ENCODE data around the gene SH3RF3.

Gene SH3RF3

DNA sequence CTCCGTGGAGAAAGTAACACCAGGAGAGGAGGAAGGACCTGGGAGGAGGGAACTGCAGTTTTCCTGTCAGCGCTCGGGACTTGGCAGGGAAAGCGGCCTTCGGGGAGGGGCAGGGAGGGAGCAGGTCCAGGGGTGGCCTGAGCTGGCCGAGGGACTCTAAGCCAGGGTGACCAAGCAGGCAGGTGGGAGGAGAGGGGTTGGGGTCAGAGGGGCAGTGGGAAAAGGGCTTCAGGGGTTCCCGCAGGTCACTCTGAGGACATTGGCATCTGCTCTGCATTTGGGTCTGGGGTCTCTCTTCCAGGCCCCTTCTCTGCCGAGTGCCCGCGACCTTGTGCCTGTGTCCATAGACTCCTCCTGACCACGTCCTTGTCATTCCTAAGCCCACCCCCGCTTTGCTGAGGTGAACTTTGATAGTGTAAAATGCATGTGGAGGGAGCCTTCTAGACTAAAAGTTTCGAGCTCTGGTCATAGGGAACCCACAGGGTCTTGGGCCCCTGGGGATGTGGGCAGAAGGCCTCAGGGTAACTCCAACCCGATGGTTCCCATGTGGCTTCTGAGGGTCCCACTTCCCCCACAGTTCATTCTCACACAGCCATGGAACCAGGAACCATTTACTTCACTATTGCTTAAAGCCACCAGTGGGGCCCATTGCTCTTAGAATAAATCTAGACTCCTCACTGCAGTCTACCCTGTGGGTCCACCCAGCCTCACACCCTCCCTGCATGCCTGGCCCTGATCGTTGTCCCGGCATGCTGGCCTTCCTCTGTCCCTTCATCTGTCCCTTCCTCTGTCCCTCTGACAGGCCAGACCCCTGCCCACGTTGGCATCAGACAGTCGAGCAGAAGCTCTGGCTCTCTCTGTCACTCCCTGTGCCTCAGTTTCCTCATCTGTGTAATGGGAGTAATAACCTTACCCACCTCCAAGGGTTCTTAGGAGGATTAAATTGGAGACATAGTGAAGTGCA lies 255.6 kb downstream of the SH3RF3 start:
- DNase-seq: no peak

DNA sequence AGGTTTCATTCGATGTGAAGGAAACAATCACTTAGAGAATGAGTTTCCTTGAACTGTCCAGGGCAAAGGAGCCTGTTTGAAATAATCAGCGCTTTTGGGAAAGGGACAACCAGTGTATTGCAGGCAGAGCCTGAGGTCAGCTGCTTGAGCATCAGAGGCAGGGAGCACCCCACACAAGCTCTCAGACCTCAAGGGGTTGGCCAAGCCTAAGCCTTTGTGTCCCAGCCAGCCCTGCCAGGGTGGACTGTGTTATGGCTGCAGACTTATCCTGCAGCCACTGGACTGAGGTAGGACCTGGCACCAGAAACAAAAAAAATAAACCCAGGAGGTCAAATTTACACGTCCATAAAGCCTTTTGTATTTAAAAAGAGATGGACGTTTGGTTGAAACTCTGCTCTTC lies 256.5 kb downstream of the SH3RF3 start:
- no peak for DNase-seq

DNA sequence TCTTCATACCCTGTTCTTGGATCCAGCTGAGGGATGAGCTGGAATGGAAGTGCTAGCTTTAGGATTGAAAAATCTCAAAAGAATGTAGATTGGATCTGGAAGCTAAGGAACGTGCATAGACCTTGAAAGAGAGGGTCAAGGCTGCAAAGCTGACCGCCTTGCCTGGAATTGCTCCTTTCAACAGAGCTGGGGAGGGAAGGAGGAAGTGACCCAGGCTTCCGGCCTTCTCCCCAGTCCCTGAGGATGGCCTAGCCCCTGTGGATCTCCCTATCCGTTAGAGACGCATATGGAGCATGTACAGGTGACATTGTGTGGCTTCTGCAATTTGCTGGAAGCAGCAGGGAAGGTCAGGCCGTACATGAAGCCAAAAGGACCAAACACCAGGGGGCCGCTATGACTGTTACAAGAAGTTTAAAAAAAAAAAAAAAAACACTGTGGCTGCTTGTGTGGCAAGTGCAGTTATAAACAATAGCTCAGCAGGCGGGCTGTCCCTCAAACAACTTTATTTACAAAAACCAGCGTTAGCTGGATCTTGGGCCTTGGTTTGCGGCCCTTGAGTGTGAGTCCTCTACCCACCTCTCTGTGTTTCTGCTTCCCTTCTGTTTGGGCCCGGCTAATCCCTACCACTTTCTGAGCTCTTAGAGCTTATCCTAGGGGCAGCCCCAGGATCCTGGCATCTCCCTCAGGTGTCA lies 257.1 kb downstream of the SH3RF3 start:
- no peak for DNase-seq

DNA sequence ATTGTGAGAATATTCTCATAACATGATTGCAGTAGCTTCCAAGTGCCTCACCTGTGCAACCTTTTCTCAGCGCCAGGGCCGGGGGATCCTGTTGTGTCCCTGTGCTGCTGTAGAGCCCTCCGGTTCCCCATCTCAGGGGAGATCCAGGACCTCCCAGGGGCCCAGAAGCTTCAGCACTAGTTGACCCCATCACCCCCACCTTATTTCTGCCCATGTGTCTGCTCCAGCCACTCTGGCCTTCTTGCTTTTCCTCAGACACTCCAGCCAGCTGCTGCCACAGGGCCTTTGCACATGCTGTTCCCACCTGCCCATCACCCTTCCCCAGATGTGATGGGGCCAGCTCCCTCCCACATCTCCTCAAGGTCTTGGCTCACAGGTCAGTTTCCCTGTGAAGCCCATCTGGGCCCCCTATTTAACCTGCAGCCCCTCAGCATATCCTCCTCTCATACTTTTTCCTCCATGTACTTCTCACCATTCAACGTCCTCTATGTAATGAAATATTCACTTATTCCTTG lies 258.3 kb downstream of the SH3RF3 start:
- no peak for DNase-seq

DNA sequence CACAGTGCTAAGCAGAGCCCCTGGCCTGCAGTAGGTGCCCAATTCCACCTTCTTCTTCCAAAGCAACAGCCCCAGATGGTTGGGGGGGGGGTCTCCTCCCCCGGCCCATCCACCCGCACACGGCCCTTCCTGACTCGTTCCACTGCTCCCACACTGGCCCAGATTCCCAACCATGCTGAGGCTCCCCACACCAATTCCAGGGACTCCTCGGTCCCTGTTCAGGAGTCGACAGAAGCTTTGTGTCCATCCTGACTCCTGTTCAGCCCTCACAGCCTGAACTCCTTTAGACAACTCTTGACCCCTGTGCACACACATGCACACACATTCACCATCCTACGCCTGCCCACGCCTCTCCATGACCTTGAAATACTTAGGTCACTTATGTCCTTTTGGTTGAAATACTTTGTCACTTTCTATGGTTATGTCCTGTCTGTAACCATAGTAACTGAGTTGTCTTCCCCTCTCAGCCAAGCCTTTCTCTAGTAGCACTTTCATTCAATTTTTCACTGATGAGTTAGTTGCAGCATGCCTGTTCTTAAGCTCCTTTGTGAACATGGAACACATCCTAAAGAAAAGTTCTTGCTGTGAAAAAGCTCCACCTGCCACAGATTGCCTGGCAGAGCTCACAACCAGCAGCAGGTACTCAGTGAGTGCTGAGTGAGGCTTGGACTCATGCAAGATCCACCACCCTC lies 258.9 kb downstream of the SH3RF3 start:
- no peak for DNase-seq

DNA sequence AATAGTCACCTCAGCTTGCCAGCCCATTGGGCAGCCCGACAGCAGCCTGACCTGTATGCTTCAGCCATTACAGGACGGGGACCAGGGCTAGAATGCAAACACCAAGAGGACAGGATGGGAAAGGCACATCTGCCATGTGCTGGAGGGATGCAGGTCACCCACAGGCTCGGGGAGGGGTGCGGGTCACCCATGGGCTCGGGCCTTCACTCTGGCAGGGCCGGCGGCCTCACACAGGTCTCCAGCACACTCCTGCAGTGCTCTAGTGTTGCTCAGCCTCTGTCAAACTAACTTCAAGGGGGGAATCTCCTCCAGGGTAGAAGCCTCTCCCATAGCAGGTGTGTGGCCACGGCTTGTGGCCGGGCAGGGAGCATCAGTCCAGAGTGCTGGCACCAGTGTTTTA lies 262.2 kb downstream of the SH3RF3 start:
- DNase-seq: no peak

DNA sequence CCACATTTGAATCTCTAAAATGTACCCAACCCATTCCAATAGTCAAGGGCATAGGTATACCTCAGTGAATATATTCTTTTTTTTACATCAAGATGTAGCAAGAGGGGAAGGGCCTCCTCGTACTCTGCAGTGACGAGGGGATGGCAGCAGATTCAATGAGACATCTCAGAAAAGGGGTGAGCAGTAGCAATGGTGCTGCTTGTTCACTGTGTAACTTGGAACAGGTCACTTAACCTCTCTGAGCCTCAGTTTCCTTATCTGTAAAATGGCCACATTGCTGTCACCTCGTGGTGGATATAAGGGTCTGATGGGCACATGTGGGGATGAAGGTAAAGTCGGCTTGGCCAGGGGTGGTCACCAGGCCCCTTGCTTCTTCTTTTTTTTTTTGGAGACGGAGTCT lies 263.1 kb downstream of the SH3RF3 start:
- no peak for DNase-seq

DNA sequence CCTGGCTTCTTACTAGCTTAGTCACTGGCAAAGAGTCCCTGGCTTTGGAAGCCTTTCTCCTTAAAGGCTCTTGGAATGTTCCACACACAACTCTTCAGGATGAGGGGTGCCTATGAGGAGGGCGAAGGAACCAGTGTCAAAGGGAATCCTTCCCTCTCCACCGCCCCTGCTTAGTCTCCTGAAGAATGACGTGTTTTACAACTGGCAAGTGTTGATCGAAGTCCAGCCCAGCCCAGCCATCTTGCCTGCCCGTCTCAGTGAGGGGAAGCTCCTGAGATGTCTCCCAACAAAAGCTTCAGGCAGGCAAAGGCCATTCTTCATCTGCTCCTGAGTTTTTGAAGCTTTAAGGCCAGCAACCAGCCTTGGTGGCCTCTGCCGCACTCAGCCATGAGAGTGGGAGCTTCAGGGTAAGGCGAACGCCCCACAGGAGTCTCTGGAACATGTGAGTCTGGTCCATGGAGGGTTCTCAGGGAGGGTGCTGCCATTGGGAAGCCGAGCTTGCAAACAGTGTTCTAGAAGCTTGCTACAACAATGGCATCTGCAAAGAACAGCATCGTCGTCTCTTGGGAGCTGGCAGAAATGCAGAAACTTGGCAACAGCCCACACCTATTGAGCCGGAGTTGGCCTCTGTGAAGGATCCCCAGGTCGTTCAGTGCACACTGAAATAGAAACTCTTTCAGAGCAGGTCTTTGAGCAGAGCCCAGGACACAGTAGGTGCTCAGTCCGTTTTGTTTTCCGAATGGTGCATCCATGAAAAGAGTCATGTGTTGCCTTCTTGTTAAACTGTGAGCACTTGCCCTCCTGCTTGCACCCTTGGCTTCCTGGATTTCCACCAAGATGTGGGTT lies 264.0 kb downstream of the SH3RF3 start:
- no peak for DNase-seq

DNA sequence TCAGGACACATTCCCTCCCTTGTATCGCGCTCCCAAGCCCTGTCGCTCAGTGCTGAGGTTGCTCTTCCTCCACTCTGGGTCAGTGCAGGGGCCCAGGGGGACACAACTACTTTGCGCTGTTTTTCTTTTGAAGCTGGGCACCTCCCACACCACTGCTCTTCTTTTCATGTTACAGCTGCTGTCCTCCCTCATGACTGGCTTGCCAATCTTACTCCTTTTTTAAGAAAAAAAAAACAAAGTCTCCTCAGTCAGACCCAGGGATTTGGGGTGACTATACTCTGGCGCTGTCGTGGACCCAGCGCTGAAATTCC lies 264.6 kb downstream of the SH3RF3 start:
- DNase-seq: no peak

DNA sequence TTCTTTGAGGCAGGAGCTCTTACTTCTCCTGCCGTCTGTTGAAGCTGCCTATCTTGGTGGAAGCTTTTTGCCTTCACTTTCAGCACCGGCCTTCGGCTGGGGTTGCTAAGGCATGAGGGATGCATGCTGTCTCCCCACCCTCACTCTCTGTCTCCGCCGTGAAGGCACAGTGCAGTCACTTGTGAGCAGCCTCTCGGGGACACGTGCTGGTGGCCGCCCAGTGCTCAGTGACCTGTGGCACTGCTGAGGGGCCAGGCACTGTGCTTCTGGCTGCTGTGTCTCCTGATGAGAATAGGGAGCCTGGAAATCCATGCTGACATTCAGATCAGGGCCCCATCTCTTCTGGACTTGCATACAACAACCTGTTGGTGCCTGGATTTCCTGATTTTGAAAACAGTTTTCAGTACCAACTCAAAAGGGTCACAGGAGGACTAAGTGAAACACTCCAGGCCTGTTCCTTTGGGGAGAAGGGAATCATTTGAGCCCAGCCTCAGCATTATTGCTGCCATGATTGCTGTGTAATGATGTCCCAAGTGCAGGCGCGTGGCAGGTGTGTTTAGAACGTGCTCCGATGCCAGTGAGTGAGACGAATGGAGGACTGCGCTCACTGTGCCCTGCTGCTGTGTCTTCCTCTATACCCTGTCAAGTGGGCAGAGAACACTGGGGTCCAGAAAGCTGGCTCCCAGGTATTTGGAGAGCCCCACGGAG lies 266.6 kb downstream of the SH3RF3 start:
- DNase-seq: no peak

DNA sequence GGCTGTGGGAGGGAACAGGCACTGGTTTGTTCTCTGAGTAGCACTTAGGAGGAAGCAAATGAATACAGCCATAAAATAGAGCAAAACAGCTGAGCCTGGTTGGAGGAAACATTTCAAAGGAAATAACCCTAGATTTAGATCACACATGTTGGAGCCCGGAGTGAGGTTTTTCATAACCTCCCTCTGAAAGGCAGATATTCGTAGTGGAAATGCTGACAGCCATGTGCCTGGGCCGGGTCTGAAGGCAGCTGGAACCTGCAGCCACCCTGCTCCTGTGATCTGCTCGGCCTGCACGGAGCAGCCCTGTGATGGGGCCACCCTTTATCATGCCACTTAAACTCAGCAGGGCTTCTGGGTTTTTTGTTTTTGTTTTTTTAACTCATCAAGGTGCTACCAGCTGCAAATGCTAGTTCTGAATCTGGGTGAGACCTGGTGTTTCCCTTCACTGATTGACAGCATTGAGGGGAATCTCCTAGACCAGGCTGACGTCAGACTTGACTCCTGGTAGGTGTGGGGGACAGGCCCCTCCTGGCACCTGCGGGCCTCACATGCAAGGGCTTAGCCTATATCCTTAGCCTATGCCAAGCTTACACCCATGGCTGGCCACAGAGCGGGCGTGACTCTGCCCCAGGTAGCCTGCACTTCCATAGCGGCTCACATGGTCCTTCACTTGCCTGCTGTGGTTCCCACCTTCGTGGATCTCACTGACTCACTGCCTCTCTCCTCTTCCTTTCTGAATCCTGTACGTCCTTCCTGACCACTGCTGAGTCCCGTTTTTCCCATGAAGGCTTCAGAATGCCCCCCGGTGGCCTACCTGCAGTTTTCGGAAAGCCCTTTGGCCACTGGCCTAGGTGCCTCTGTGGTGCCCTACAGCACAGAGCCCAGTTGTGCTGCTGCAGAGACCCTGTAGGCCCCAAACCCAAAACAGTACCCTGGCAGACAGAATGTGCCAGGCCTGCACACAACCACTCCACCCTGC lies 267.5 kb downstream of the SH3RF3 start:
- no peak for DNase-seq

DNA sequence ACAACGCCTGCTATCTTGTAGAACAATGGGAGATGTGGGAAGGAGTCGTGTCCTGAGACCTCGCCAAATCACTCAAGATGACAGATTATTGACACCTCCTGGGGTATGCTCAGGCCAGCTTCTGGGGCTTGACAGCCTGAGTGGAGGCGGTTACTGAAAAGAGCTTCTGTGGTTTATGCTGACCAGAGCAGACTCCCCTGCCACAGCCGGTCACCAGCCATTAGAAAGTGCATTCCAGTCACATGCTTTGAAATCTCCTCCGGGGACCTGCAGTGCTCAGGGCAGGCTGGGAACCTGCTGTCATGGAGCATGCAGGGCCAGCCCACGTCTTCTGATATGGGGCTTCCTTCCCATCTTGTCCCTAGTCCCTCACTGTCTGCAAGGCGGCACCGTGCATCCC lies 268.9 kb downstream of the SH3RF3 start:
- DNase-seq: no peak

DNA sequence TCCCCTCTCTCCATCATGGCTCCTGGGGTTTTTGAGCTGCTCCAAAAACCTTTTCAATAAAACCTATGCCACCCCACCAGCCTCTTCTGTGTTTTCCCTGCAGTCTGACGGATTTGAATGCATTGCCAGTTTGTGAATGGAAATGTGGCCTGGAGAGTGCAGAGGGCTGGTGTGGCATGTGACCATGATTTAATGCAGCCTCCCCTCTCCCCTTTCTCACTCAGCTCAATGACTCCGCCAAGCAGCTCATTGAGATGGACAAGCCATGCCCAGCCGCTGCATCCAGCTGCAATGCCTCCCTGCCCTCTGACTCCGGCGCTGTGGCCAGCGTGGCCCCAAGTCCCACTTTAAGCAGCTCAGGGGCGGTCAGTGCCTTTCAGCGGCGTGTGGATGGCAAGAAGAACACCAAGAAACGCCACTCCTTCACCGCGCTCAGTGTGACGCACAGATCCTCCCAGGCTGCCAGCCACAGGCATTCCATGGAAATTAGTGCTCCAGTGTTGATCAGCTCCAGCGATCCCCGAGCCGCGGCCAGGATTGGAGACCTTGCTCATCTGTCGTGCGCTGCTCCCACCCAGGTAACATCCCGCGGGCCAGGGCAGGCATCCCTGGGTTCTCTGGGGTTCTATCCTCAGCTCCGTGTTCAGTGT lies 269.5 kb downstream of the SH3RF3 start:
- no peak for DNase-seq

DNA sequence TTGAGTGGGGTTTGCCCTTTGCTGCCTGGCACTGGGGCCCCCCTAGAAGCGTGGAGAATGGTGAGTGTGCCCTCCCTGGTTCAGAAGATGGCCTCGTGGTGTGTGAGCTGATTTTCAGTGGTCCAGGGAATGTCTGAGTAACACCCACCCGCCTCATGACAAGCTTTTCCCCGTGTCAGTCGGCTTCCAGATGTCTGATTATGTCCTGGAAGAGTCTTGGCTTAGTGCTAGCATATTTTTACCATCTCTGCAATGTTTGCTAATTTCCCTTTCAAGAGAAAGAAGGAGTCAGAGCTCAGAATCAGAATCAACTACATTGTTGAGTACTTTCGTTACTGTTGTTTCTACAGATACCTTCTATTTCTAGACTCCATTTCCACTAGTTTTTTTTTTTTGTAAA lies 270.1 kb downstream of the SH3RF3 start:
- DNase-seq: no peak

DNA sequence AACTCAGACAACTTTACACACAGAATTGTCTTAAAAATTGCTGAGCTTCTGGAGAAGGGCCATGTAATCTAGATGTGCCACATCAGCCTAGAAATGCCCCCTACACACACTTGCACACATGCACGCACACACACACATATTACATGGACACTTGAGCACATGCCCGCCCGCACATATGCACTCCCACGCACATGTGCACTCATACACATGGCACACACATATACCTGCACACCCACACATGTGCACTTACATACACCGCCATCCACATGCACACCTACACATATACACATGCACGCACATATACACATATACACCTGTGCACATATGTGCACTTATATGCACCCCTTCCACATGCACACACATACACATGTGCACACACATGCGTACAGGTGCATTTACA lies 271.1 kb downstream of the SH3RF3 start:
- no peak for DNase-seq

DNA sequence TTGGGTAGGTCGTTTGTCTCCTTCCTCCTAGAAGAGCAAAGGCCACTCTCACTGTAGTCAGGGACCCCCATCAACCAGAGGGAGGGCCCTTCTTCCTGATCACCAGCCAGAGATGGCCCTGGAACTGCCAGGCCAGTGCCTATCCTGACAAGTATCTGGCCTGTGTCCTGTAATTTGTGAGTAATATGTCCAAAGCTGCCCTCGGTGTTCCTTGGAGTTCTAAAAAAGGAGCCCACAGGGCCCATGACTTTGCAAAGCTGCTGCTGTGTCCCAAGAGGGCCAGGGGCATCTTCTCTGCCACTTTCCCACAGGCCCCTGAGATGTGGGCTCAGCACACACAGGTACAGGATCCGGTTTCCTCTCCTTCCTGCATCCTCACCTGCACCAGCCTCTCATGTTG lies 272.4 kb downstream of the SH3RF3 start:
- no peak for DNase-seq

DNA sequence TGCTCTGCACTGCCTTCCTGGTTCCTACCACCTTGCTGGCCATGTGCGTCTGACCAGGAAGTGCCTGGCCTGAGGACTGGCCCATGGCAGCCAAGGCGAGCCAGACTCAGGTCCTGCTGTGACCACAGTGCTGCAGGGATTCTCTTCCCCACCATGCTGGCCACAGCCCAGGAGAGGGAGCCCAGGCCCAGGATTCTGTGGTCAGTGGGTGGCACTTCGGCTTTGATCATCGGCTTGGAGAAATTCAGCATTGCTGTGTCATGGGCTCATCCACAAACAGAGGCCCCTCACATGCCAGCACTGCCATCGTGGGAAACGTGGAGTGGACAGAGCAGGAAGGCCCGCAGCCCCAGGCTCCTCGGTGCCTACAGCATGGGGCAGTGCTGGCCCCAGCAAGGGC lies 273.2 kb downstream of the SH3RF3 start:
- no peak for DNase-seq

DNA sequence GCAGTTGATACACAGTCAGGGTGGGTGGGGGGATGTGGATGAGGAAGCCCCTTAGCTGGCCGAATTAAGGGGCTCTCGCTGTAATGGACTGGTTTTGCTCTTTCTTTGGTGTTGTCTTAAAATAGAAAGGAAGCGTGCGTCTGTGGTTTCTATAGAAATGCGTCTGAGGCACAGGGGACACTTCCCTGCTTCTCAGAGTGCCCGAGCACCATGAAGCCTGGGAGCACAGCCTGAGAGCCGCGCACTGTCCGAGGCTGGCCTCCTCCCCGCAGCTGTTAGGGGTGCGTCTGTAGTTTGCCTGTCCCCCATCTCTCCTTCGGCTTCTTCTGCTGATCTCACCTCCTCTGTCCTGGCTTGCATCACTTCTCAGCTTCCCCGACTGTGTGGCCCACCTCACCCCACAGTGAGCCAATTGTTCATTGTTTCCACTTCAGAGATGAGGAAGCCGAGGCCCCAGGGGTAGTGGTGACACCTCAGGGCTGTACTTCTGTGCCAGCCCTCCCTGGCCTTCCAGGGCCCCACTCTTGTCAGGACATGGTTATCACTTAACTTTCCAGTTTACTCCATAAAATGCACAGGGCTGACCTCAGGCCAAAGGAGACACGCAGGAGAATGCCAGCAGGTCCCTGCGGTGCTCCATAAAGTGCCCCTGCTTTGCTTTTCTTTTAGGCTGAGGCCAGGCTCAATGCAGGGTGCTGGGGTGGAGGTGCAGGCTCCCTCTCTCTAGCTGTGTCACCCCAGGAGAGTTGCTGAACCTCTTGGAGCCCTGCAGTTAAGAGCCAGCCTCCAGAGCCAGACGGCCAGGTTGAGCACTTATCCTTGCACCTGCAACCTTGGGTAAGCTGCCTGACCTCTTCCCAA lies 274.2 kb downstream of the SH3RF3 start:
- no peak for DNase-seq

DNA sequence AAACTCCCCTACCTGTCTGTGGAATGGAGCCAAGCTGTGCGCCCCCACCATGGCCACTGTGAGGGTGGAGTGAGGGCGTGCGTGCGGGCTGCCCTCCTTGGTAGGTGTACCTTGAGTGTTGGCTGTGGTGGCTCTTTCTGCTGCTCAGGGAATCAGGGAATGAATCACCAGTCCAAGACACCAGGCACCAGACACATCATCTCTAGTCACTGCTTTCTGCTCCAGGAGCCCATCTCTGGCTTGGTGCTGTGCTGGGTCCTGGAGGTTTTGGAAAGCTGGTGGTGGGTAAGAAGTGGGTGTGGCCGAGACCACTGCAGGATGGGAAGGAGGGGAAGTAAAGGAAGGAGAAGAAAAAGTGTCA lies 274.8 kb downstream of the SH3RF3 start:
- no peak for DNase-seq

Measured in NCI-H1694 treated with DMSO at 0.1 percent for 48 hours (cell line).